ENCODE data around the gene WAPL.
"Not testable (repeated sequence)": the region's sequence is repeated elsewhere in the genome, so short reads cannot be mapped to it uniquely, and the experiment has no call there.

Gene WAPL

GRCh38 chr10:86521678-86522509, at the start of gene WAPL:
TSS of gene WAPL (minus strand) at chr10:86521792. CDS start at chr10:86518069, 3,723 bp downstream.
- peak; percentile 98 for DNase-seq (ENCODE audit: low spot score)

GRCh38 chr10:86569335-86569734, 47.7 kb upstream of the WAPL start:
- no peak for DNase-seq (ENCODE audit: low spot score)

GRCh38 chr10:86566518-86566917, 44.9 kb upstream of the WAPL start:
- not testable (repeated sequence) for DNase-seq (ENCODE audit: low spot score)

GRCh38 chr10:86563338-86563737, 41.7 kb upstream of the WAPL start:
- not testable (repeated sequence) for DNase-seq (ENCODE audit: low spot score)

GRCh38 chr10:86558695-86559094, 37.1 kb upstream of the WAPL start:
- not testable (repeated sequence) for DNase-seq (ENCODE audit: low spot score)

- no peak for DNase-seq (ENCODE audit: low spot score)
These were observed 35.5 kb upstream of the WAPL start for GRCh38 chr10:86556933-86557649.

- DNase-seq (ENCODE audit: low spot score) = no peak
These were observed 34.9 kb upstream of the WAPL start for GRCh38 chr10:86556532-86556931.

GRCh38 chr10:86553639-86554038, 32.0 kb upstream of the WAPL start:
- no peak for DNase-seq (ENCODE audit: low spot score)

GRCh38 chr10:86553213-86553612, 31.6 kb upstream of the WAPL start:
- no peak for DNase-seq (ENCODE audit: low spot score)

- DNase-seq (ENCODE audit: low spot score) = no peak
These were observed 25.7 kb upstream of the WAPL start for GRCh38 chr10:86547296-86547695.

GRCh38 chr10:86545101-86545500, 23.5 kb upstream of the WAPL start:
- no peak for DNase-seq (ENCODE audit: low spot score)

GRCh38 chr10:86540016-86540415, 18.4 kb upstream of the WAPL start:
- DNase-seq (ENCODE audit: low spot score) = no peak

GRCh38 chr10:86538547-86538946, 17.0 kb upstream of the WAPL start:
- no peak for DNase-seq (ENCODE audit: low spot score)

GRCh38 chr10:86538040-86538439, 16.4 kb upstream of the WAPL start:
- DNase-seq (ENCODE audit: low spot score) = not testable (repeated sequence)

- no peak for DNase-seq (ENCODE audit: low spot score)
These were observed 14.8 kb upstream of the WAPL start for GRCh38 chr10:86536294-86536861.

- no peak for DNase-seq (ENCODE audit: low spot score)
These were observed 13.7 kb upstream of the WAPL start for GRCh38 chr10:86535132-86535882.

GRCh38 chr10:86533328-86533727, 11.7 kb upstream of the WAPL start:
- DNase-seq (ENCODE audit: low spot score) = no peak

GRCh38 chr10:86528736-86529135, 7.1 kb upstream of the WAPL start:
- not testable (repeated sequence) for DNase-seq (ENCODE audit: low spot score)

- no peak for DNase-seq (ENCODE audit: low spot score)
These were observed 5.0 kb upstream of the WAPL start for GRCh38 chr10:86526606-86527005.

- not testable (repeated sequence) for DNase-seq (ENCODE audit: low spot score)
These were observed 4.1 kb upstream of the WAPL start for GRCh38 chr10:86525713-86526112.

GRCh38 chr10:86524225-86524962, 2.8 kb upstream of the WAPL start:
- DNase-seq (ENCODE audit: low spot score) = no peak
